ENCODE data around the gene PTPRN2.

GRCh38 chr7:158381956-158382355, 205.7 kb downstream of the PTPRN2 start:
- TF ChIP-seq EZH2 (IDR thresholded peaks at IDR 0.05; ENCODE audit: low read length, missing control alignments) (no peak), CTCF (conservative IDR thresholded peaks at IDR 0.05 in 1 of 2, IDR thresholded peaks at IDR 0.05 in 1 of 2; ENCODE audit: low read depth in 1 of 2, low read length in 2 of 2) (no peak)

Measured in fibroblast of lung (primary cell).